ENCODE data around the gene RNF114. TPM values are rescaled to one million over a fixed set of nuclear protein-coding genes. Genes with fewer than 3 reads are reported as not detected.
"Not testable (repeated sequence)": the region's sequence is repeated elsewhere in the genome, so short reads cannot be mapped to it uniquely, and the experiment has no call there.

The RNF114 gene
- total RNA-seq, 2 experiments from 2014 or later: 75.8 TPM

DNA sequence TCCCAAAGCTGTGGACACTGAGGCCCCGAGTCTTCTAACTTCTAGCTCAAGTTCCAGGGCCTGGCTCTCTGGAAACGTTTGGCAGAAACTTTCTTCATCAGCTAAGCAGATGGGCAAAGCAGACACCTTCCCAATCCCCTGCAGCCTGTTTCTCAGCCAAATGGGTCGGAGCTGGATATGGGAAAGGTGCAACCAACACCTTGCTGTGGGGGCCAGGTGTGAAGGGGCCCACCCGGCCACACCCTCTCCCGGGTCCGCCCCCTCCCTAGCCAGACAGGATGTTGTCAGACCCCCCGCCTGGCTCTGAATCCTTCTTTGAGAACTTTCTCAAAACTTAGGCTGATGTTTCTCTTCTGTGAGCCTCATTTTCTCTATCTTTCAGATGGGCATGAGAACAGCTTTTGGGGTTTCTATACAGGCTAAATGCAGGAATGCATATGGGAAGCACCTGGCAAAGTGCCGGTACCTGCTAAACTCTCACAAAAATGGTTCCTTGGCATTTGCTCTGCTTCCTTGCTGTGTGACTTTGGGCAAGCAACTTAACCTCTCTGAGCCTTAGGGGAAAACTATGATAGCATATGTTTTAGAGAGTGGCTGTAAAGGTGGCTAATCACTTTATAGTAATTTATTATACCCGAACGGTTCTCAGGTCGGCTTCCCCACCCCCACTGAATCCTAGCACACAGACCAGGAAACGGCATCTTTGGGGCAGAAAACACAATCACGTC lies 48.4 kb downstream of the RNF114 start:
- POLR2A ChIA-PET: no interaction called here
- ATAC-seq (ENCODE audit: low read depth): no peak
- no peak overlapping the region for H3K4me3 Mint-ChIP-seq
- peaks cover 11% of the 10 kb centered on the region for H3K27me3 Mint-ChIP-seq
- H3K9me3 Mint-ChIP-seq: no peaks in the 10 kb centered on the region
- DNase-seq: no peak
- H3K27ac Mint-ChIP-seq: no peak overlapping the region
- no peaks in the 10 kb centered on the region for H3K36me3 Mint-ChIP-seq
- H3K4me1 Mint-ChIP-seq: peaks cover 19% of the 10 kb centered on the region

DNA sequence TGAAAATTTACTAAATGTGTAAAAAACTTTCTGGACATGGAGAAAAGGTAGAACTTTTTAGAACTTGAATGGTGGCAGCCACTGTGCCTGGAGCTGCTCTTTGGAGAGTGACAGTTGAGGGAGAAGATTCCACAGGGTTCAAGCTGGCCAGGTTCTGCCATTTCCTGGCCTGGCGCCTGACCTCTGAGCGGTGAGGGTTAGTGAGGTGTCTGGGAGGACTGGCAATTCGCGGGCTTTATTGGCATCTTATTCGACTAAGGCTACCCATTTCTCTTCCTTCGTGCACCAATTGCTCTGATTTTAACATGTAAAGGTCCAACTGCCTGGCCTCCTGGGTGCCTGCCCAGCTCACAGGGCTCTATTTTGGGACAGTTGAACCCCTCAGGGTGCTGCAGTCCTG lies 49.0 kb downstream of the RNF114 start:
- DNase-seq (no peak), ATAC-seq (ENCODE audit: low read depth) (no peak)
- Mint-ChIP-seq H3K4me1 (peaks cover 17% of the 10 kb centered on the region), H3K9me3 (no peaks in the 10 kb centered on the region), H3K36me3 (no peaks in the 10 kb centered on the region), H3K4me3 (no peak overlapping the region), H3K27ac (no peak overlapping the region), H3K27me3 (peaks cover 11% of the 10 kb centered on the region)
- POLR2A ChIA-PET: no interaction called here

DNA sequence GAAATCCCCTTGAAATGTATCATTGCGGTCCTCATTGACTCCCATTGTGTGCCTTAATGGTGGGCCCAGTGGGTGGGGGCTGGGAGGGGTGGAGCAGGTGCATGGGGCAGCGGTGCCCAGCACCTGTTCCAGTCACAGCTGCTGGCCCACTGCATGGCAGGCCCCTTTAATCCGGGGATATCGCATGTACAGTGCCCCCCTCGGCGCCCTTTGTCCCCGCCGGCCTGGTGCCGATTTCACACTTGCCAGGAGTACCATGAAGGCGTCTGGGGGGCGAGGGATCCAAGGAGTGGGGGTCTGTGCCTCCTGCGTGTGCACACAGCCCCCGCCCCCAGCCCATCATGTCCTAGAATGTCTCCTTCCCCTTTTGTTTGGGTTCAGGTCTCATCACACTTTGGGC lies 49.4 kb downstream of the RNF114 start:
- H3K4me1 Mint-ChIP-seq: peaks cover 15% of the 10 kb centered on the region
- ATAC-seq (ENCODE audit: low read depth) (no peak), DNase-seq (no peak)
- no peaks in the 10 kb centered on the region for H3K9me3 Mint-ChIP-seq
- POLR2A ChIA-PET: no interaction called here
- peaks cover 11% of the 10 kb centered on the region for H3K27me3 Mint-ChIP-seq
- H3K36me3 Mint-ChIP-seq: no peaks in the 10 kb centered on the region
- H3K27ac Mint-ChIP-seq: no peak overlapping the region
- no peak overlapping the region for H3K4me3 Mint-ChIP-seq

DNA sequence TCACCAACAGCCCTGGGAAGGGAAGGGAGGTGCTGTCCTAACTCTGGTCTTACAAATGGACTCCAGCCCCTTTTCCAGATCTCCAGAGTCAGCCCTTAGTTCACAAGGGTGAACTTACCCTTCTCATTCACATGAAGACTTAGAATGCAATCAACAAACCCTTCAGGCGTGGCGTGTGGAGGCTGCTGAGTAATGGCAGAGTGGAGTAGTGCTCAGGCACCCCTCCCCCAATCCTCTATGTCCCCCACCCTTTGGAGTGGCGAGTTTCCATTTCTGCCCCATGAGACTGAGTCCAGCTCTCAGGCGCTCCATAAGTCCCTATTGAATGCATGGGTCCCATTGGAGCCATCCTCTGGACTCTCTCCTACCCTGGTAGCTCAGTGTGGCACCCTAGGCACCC lies 49.9 kb downstream of the RNF114 start:
- no peak overlapping the region for H3K4me3 Mint-ChIP-seq
- no peaks in the 10 kb centered on the region for H3K36me3 Mint-ChIP-seq
- peaks cover 15% of the 10 kb centered on the region for H3K4me1 Mint-ChIP-seq
- POLR2A ChIA-PET: no interaction called here
- peaks cover 8% of the 10 kb centered on the region for H3K27me3 Mint-ChIP-seq
- H3K27ac Mint-ChIP-seq: no peak overlapping the region
- DNase-seq: no peak
- H3K9me3 Mint-ChIP-seq: no peaks in the 10 kb centered on the region
- no peak for ATAC-seq (ENCODE audit: low read depth)

DNA sequence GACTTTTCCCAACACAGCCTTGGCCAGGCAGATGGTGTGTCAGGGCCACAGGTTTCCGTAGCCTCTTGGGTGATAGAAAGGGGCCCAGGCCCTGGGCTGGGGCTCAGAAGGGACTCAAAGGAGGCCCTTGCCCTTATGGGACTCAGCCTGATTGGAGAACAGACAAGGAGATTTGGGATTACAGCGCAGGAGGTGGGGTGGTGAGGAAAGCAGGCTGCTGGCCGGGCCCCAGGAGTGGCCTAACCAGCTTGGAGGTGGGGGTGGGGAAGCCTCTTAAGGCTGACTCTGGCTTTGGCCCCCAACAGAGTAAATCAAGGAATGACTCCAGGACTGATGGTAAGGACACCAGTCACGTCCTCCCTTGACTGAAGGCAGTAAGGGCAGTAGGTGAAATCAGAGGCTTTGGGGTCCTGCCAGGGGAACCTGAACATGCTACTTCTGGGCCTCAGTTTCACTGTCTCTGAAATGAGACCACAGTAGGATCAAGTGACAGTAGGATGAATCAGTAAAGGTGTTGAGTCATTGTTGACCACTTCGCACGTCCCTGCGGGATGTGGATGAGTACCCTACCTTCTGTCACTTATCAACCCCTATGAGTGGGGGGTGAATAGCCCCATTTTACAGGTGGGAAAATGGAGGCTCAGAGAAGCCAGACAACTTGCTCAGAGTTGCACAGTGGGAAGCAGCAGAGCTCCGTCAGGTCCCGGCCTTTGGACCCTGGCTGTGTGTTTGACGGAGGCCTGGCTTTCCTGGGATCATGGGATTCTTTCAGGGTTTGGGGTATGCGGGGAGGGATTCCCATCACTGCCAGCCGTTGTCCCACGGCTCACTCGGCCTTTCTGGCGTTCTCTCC lies 51.0 kb downstream of the RNF114 start:
- Mint-ChIP-seq H3K4me1 (peaks cover 11% of the 10 kb centered on the region), H3K9me3 (no peaks in the 10 kb centered on the region), H3K27ac (no peak overlapping the region), H3K36me3 (no peaks in the 10 kb centered on the region), H3K4me3 (no peak overlapping the region), H3K27me3 (peaks cover 4% of the 10 kb centered on the region)
- POLR2A ChIA-PET: no interaction called here
- no peak for ATAC-seq (ENCODE audit: low read depth)
- no peak for DNase-seq

DNA sequence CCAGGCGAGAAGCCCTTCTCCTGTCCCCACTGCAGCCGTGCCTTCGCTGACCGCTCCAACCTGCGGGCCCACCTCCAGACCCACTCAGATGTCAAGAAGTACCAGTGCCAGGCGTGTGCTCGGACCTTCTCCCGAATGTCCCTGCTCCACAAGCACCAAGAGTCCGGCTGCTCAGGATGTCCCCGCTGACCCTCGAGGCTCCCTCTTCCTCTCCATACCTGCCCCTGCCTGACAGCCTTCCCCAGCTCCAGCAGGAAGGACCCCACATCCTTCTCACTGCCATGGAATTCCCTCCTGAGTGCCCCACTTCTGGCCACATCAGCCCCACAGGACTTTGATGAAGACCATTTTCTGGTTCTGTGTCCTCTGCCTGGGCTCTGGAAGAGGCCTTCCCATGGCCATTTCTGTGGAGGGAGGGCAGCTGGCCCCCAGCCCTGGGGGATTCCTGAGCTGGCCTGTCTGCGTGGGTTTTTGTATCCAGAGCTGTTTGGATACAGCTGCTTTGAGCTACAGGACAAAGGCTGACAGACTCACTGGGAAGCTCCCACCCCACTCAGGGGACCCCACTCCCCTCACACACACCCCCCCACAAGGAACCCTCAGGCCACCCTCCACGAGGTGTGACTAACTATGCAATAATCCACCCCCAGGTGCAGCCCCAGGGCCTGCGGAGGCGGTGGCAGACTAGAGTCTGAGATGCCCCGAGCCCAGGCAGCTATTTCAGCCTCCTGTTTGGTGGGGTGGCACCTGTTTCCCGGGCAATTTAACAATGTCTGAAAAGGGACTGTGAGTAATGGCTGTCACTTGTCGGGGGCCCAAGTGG lies 51.9 kb downstream of the RNF114 start:
- no peak for ATAC-seq (ENCODE audit: low read depth)
- H3K27me3 Mint-ChIP-seq: peaks cover 3% of the 10 kb centered on the region
- no peak overlapping the region for H3K27ac Mint-ChIP-seq
- peaks cover 7% of the 10 kb centered on the region for H3K4me1 Mint-ChIP-seq
- POLR2A ChIA-PET: no interaction called here
- no peak overlapping the region for H3K4me3 Mint-ChIP-seq
- DNase-seq: no peak
- no peaks in the 10 kb centered on the region for H3K36me3 Mint-ChIP-seq
- no peaks in the 10 kb centered on the region for H3K9me3 Mint-ChIP-seq

DNA sequence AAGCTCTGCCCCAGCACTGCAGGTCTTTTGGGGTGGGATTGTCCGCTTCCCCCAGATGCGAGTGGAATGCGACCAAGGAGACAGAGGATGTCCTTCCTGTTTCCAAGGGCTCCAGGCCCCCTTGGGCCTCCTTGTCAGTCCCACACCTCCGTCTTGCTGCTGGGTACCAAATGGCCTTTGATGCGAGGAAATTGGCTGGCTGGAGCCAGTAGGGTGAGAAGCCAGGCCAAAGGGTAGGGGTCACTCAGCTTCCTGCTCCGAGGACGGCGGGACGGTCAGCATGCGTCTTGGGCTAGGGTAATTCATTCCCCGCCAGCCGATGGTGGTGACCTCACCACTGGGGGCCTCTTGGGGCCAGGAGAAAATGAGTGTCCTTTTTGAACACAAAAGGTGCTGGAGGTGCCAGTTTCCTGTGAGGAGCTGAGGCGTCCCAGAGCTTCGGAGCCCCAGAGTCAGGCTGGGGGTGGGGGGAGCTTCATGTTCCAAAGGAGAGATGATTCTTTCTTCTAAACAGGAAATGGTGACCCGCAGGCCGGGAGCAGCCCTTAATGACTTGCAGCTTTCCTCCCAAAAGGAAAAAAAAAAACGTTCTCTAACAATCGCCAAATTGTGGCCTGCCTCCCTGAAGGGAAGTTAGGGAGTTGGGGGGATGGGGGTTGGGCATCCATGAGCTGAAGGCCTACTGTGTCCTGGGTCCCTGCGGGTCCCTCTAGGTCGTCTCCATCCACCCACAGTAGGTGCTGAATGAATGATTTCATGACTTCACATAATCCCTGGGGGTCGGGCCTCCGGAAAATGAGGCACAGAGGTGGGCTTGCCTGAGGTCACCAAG lies 53.3 kb downstream of the RNF114 start:
- Mint-ChIP-seq H3K9me3 (no peaks in the 10 kb centered on the region), H3K4me1 (peaks cover 1% of the 10 kb centered on the region), H3K36me3 (no peaks in the 10 kb centered on the region), H3K27me3 (peaks cover 9% of the 10 kb centered on the region), H3K4me3 (no peak overlapping the region), H3K27ac (no peak overlapping the region)
- POLR2A ChIA-PET: no interaction called here
- no peak for ATAC-seq (ENCODE audit: low read depth)
- DNase-seq: no peak

DNA sequence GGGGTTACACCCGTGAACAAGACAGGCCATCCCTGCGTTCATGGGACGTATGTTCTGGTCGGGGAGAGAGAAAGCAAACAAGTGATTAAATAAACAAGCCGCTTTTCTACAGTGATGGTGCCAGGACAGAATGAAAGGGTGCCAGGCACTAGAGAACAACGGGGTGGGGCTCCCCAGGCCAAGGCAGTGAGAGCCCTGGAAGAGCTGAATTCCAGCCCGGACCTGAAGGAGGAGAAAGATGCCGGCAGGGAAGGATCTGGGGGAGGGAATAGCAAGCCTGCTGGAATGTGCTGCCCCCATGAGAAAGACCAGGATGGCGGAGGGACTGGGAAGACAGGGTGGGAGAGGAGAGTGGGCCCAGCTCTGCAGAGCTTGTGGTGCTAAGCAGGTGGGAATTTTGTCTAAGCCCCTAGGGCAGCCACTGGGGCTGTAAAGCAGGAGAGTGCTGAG lies 54.1 kb downstream of the RNF114 start:
- POLR2A ChIA-PET: no interaction called here
- Mint-ChIP-seq H3K4me1 (peaks cover 1% of the 10 kb centered on the region), H3K9me3 (no peaks in the 10 kb centered on the region), H3K4me3 (no peak overlapping the region), H3K27ac (no peak overlapping the region), H3K27me3 (peaks cover 9% of the 10 kb centered on the region), H3K36me3 (no peaks in the 10 kb centered on the region)
- ATAC-seq (ENCODE audit: low read depth) (no peak), DNase-seq (no peak)

DNA sequence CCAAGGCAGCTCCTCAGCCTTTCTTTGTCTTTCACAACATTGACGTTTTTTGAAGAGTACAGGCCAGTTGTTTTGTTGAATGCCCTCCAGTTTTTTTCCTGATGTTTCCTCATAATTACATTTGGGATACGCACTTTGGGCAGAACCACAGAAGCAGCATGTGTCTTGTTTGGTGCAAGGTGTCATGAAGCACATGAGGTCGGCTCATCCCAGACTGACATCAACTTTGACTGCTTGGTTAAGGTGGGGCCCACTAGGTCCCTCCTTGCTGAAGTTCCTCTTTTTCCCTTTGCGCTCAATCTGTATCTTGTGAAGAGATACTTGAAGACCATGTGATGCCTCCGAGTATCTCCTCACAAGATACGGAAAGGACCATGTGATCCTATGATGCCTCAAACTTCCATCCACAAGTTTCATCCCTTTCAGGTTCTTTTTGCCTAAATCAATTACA lies 57.1 kb downstream of the RNF114 start:
- H3K4me1 Mint-ChIP-seq: peaks cover 1% of the 10 kb centered on the region
- POLR2A ChIA-PET: no interaction called here

DNA sequence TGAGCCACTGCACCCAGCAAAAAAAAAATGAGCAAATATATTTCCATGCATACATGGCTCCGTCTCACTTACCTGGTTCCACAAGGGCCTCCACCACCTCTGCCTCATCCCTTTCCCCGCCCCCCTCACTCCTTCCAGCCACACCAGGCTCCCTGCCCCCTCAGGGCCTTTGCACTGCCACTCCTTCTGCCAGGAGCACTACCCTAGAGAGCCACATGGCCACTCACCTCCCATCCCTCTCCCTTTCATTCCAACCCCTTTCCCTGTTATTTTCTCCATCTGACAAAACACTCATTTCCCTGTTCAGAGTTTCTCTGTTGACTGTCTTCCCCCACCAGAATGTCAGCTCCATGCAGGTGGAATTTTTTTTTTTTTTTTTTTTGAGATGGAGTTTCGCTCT lies 59.4 kb downstream of the RNF114 start:
- DNase-seq (no peak), ATAC-seq (ENCODE audit: low read depth) (no peak)
- Mint-ChIP-seq H3K9me3 (no peaks in the 10 kb centered on the region), H3K36me3 (no peaks in the 10 kb centered on the region), H3K4me1 (peaks cover under 1% of the 10 kb centered on the region), H3K27ac (no peak overlapping the region), H3K4me3 (no peak overlapping the region), H3K27me3 (peaks cover 17% of the 10 kb centered on the region)
- POLR2A ChIA-PET: no interaction called here

More for the DNA sequence above, 57.1 kb downstream of the RNF114 start:
- DNase-seq (no peak), ATAC-seq (ENCODE audit: low read depth) (no peak)
- no peak overlapping the region for H3K27ac Mint-ChIP-seq
- H3K4me3 Mint-ChIP-seq: no peak overlapping the region
- H3K36me3 Mint-ChIP-seq: no peaks in the 10 kb centered on the region
- H3K27me3 Mint-ChIP-seq: peaks cover 17% of the 10 kb centered on the region
- no peaks in the 10 kb centered on the region for H3K9me3 Mint-ChIP-seq

DNA sequence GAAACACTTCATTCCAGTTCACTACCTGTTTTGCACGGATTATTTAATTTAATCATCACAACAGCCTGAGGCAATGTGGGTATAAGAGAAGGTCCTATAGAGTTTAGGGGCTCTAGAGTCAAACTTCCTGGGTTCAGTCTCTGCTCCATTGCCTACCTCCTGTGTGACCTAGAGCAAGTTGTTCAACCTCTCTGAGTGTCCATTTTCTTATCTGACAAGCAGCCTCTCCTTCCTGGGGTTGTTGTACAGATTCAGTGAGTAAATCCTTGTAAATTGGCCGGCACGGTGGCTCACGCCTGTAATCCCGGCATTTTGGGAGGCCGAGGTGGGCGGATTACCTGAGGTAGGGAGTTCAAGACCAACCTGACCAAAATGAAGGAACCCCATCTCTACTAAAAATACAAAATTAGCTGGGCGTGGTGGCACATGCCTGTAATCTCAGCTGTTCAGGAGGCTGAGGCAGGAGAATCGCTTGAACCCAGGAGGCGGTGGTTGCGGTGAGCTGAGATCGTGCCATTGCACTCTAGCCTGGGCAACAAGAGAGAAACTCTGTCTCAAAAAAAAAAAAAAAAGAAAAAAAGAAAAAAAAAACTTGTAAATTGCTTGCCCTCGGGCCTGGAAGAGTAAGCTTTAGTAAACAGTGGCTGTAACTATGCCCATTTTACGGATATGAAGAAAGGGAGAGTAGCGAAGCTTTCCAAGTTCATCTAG lies 62.4 kb downstream of the RNF114 start:
- H3K4me3 Mint-ChIP-seq; ATAC-seq (ENCODE audit: low read depth); H3K36me3 Mint-ChIP-seq; H3K9me3 Mint-ChIP-seq; DNase-seq; H3K27ac Mint-ChIP-seq: not testable (repeated sequence)
- peaks cover 12% of the 10 kb centered on the region for H3K27me3 Mint-ChIP-seq
- POLR2A ChIA-PET: interaction anchor here (0.8 kb wide), 1 partner anchor 63 kb away, joined by 3 read pairs; no protein-coding TSS in a partner anchor
- peaks cover 14% of the 10 kb centered on the region for H3K4me1 Mint-ChIP-seq

DNA sequence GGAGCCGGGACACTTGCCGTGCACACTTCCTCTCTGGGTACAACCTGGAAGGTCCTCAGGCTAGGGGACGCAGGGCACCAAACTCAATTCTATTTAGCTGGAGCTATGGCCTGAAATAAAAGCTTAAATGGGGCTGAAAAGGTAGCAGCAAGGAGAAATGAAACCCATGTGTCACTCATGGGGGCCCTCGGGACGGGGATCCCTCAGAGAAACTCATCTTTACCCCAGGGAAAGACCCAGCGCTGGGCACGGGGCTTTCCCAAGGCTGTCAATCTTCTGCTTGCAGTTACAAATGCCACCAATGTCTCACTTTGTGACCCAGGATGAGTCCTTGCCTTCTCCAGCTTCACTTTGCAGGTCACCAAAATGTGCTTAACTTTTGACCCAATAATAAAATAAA lies 63.1 kb downstream of the RNF114 start:
- H3K27me3 Mint-ChIP-seq: peaks cover 10% of the 10 kb centered on the region
- ATAC-seq (ENCODE audit: low read depth) (no peak), DNase-seq (no peak)
- peaks cover 14% of the 10 kb centered on the region for H3K4me1 Mint-ChIP-seq
- H3K36me3 Mint-ChIP-seq: no peaks in the 10 kb centered on the region
- no peak overlapping the region for H3K27ac Mint-ChIP-seq
- no peaks in the 10 kb centered on the region for H3K9me3 Mint-ChIP-seq
- no peak overlapping the region for H3K4me3 Mint-ChIP-seq
- POLR2A ChIA-PET: interaction anchor here (0.8 kb wide), 1 partner anchor 63 kb away, joined by 3 read pairs; no protein-coding TSS in a partner anchor

All from activated naive CD8-positive, alpha-beta T cell treated with anti-CD3 and anti-CD28 coated beads, Interleukin-2, amount 10 ng/mL, durations not matched to agents 7 days and 5 days (primary cell).